GM12875 (cell line): ENCODE results near the gene CAGE1.
"Not testable (repeated sequence)": the region's sequence is repeated elsewhere in the genome, so short reads cannot be mapped to it uniquely, and the experiment has no call there.

ENCODE experiments used
- H3K4me3 ChIP-seq: one replicate; pipeline ENCODE4 v1.5.1; 2011; ENCODE audit warnings: low read depth, low read length, control low read depth
- TF ChIP-seq, protein P1 (sequence below): IDR thresholded peaks from 2 replicates; pipeline ENCODE4 v1.5.1; 2011; ENCODE audit warnings: low read depth, mild to moderate bottlenecking, control low read depth, inconsistent platforms, low read length, moderate library complexity, borderline replicate concordance; ENCODE audit not compliant: insufficient read depth

The CAGE1 gene

DNA sequence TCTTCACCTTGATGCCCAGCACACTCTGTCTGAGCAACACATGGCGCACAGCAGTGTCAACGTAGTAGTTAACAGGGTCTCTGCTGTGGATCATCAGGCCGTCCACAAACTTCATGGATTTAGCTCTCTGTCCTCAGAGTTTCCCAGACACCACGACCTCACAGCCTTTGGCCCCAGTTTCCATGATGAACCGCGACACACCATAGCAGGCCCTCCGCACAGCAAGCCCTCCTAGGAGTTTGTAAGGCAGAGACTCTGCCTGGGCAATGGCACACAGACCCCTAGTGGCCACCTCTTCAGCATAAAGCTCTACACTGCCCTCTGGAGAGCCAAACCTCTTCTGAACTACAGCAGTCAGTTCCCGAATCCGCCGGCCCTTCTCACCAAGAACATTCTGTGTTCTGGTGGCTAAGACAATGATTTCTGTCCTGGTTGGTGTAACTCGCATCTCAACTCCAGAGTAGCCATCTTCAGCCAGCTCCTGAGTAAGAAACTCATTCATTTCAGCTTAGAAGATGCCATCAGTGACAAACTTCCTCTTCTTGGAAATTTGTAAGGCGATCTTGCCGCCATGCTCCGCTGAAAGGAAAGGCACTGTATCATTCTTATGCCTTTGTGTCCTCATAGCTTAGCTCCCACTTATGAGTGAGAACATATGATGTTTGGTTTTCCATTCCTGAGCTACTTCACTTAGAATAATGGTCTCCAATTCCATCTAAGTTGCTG lies 50.4 kb downstream of the CAGE1 start:
- TF ChIP-seq, protein P1, sequence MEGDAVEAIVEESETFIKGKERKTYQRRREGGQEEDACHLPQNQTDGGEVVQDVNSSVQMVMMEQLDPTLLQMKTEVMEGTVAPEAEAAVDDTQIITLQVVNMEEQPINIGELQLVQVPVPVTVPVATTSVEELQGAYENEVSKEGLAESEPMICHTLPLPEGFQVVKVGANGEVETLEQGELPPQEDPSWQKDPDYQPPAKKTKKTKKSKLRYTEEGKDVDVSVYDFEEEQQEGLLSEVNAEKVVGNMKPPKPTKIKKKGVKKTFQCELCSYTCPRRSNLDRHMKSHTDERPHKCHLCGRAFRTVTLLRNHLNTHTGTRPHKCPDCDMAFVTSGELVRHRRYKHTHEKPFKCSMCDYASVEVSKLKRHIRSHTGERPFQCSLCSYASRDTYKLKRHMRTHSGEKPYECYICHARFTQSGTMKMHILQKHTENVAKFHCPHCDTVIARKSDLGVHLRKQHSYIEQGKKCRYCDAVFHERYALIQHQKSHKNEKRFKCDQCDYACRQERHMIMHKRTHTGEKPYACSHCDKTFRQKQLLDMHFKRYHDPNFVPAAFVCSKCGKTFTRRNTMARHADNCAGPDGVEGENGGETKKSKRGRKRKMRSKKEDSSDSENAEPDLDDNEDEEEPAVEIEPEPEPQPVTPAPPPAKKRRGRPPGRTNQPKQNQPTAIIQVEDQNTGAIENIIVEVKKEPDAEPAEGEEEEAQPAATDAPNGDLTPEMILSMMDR: peak; percentile 42; the same call in 1 of the 2 replicates
- not testable (repeated sequence) for H3K4me3 ChIP-seq

DNA sequence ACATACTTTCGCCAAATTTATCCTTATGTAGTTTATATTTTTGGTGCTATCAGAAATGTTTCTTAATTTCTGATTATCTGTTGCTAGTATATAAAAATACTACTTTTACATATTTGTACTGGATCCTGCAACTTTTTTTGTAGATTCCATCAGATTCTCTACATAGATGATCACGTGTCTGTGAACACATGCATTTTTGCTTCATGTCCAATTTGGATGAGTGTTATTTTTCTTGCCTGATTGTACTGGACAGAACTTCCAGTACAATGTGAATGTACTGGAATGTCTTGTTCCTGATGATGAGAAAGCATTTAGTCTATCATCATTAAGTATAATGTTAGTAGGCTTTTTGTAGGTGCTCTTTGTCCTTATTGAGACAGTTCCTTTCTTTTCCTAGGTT lies 51.5 kb downstream of the CAGE1 start:
- TF ChIP-seq, protein P1: no peak
- no peak overlapping the region for H3K4me3 ChIP-seq

DNA sequence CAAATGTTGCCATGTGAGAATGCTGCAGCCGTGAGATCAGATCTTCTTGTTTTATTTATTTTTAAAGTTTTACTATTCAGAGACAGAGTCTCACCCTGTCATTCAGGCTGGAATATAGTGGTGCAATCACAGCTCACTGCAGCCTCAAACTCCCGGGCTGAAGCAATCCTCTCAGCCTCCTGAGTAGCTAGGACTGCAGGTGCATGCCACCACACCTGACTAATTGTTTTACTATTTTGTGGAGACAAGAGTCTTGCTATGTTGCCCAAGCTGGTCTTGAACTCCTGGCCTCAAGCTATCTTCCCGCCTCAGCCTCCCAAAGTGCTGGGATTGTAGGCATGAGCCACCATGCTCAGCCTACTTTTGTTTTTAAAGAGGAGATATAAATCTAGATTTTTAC lies 54.0 kb downstream of the CAGE1 start:
- no peak overlapping the region for H3K4me3 ChIP-seq
- TF ChIP-seq, protein P1: no peak

DNA sequence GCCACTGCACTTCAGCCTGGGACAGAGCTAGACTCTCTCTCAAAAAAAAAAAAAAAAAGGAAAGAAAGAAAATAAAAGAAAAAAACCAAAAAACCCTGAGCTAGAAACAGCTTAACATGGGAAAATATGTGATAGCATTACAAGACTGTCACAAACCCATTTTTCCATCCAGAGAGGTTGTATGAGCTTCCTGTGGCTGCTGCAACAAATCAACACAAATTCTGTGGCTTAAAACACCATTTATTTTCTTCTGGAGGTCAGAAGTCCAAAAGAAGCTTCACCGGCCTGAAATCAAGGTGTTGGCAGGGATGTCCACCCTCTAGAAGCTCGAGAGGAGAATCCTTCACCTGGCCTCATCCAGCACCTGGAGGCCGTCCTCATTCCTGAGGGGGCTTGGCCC lies 54.9 kb downstream of the CAGE1 start:
- TF ChIP-seq, protein P1: no peak
- H3K4me3 ChIP-seq: no peak overlapping the region

DNA sequence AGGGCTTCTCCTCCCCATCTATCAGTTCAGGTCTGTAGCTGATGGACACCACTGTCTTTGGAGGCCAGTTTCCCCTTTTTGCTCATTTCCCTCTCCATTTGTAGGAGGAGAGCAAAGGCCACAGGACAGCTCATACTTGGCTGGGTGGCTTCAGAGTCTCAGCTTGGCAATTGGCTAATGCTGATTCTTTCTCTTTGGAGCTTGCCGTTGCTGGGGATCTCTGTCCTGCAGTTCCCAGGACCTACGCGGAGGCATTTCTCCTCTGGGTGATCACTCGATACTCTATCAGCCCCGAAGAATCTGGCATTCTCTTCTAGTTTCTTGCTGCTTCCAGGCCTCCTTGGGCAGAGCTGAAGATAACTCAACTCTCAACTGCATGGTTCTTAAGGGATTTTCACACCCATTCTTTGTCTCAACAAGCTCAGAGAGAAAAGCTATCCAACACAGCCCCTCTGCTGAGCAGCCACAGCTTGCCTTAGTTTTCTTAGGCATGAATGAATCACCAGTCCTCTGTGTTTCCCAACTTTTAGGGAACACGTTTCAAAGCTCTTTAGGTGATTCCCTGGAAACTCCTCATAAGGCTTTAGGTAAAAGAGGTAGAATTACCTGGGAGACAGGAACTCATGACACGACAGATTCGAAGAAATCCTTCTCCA lies 57.3 kb downstream of the CAGE1 start:
- H3K4me3 ChIP-seq: no peak overlapping the region
- TF ChIP-seq, protein P1: no peak

DNA sequence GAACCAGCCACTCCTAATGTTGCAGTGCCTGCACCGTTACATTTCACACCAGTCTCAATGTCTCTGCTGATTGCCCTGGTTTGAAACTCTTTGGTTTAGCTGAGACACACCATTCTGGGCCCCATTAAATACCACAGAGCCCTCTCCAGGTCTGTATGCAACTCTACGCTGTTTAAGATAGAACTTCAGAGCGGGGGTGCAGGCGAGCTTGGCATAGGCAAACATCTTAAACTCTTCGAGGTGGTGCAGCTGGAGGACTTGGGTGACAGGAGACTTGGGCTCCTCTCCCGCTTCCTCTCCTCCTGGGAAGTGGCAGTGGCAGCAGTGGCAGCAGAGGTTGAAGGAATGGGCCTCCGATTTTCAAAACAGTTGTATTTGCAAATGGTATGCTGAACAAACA lies 58.1 kb downstream of the CAGE1 start:
- TF ChIP-seq, protein P1: no peak
- H3K4me3 ChIP-seq: no peak overlapping the region

DNA sequence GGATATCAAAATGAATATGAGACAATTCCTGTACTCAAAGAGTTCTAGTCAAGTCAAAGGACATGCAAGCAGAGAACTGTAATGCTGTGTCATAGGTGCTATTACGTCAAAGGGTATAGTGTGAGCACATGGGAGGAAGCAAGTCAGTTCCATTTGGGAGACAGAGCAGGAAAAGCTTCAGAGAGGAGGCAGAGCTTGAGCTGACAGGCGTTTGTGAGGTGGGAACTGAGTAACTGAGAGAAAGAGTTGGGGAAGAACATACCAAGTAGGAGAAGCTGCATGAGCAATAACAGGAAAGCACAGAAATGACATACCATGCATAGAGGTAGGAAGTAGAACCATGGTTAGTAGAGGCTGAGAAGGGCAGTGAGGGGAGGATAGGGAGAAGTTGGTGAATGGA lies 61.3 kb downstream of the CAGE1 start:
- H3K4me3 ChIP-seq: no peak overlapping the region
- TF ChIP-seq, protein P1: no peak
